ENCODE results near the gene CENPP. TPM values are rescaled to one million over a fixed set of nuclear protein-coding genes. Genes with fewer than 3 reads are reported as not detected.

Gene CENPP
- total RNA-seq, 1 donor from 2014 or later: 1.3 TPM

DNA sequence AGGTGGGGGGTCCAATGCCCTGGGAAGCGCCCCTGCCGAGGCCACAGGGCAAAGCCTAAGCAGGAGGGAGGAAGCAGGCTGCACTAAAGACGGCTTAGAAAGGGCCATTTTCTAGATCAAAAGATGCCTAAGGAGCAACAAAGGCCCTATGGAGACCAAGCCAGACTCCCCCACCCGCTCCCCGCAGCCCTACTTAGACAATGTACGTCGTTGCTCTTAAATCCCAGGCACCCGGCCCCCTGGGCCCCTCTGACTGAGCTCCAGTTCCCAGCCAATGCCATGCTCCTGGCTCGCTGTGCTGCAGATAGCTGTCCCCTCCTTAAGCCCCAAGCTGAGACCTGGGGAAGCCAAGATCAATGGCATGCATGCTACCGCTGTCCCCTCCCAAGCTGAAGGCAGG is 333.8 kb downstream of the CENPP start:
- FAIRE-seq: no peak
- no peak for DNase-seq (ENCODE audit: low read depth)
- Histone ChIP-seq H3K4me3 (ENCODE audit: low read depth, low read length) (no peak overlapping the region), H3K27me3 (ENCODE audit: control insufficient read depth, insufficient read depth, low read length) (no peaks in the 10 kb centered on the region), H3K36me3 (ENCODE audit: control insufficient read depth, insufficient read depth, low read length) (peaks cover 27% of the 10 kb centered on the region)
- TF ChIP-seq, protein P1, sequence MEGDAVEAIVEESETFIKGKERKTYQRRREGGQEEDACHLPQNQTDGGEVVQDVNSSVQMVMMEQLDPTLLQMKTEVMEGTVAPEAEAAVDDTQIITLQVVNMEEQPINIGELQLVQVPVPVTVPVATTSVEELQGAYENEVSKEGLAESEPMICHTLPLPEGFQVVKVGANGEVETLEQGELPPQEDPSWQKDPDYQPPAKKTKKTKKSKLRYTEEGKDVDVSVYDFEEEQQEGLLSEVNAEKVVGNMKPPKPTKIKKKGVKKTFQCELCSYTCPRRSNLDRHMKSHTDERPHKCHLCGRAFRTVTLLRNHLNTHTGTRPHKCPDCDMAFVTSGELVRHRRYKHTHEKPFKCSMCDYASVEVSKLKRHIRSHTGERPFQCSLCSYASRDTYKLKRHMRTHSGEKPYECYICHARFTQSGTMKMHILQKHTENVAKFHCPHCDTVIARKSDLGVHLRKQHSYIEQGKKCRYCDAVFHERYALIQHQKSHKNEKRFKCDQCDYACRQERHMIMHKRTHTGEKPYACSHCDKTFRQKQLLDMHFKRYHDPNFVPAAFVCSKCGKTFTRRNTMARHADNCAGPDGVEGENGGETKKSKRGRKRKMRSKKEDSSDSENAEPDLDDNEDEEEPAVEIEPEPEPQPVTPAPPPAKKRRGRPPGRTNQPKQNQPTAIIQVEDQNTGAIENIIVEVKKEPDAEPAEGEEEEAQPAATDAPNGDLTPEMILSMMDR (IDR thresholded peaks at IDR 0.05; ENCODE audit: insufficient read depth, low read length, severe bottlenecking): no peak

DNA sequence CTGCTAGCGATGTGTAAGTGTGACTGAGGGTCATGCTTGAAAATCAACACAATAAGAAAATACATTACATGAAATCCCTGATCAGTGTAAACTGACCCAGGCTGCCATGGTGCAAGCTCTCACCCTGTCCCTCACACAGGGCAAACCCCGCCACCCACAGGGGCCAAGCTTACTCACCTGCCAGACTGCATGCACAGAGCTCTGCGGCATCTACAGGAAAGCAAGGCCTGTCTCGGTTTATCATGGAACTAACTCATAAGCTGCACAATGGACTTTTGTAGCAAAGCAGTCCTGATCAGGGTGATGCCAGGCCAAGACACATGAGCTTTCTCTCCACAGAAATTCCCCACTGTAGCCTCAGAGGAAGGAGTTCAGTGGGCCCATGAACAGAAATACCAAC is 334.5 kb downstream of the CENPP start:
- Histone ChIP-seq H3K27me3 (ENCODE audit: control insufficient read depth, insufficient read depth, low read length) (no peaks in the 10 kb centered on the region), H3K4me3 (ENCODE audit: low read depth, low read length) (no peak overlapping the region), H3K36me3 (ENCODE audit: control insufficient read depth, insufficient read depth, low read length) (peaks cover 26% of the 10 kb centered on the region)
- TF ChIP-seq, protein P1 (IDR thresholded peaks at IDR 0.05; ENCODE audit: insufficient read depth, low read length, severe bottlenecking): no peak
- DNase-seq (ENCODE audit: low read depth): no peak
- no peak for FAIRE-seq

DNA sequence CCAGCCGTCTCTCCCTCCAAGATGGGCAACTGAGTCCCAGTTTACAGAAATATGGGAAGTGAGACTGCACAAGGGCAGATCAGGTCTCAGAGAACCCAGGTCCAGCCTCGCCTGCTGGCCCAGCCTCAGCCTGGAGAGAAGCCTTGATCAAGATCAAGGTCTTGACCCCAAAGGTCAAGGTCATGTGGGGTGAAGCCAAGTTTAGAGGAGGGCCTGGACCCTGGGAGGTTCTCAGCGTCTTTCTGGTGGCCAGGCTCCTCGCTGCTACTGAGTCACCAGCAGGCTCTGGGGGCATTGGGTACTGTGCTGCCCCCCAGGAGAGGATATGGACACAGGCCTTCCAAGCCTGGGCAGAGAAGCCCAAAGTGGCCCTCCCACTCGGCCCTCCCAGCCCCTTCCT is 335.4 kb downstream of the CENPP start:
- DNase-seq (ENCODE audit: low read depth) (no peak), FAIRE-seq (no peak)
- TF ChIP-seq, protein P1 (IDR thresholded peaks at IDR 0.05; ENCODE audit: insufficient read depth, low read length, severe bottlenecking): no peak
- Histone ChIP-seq H3K36me3 (ENCODE audit: control insufficient read depth, insufficient read depth, low read length) (peaks cover 27% of the 10 kb centered on the region), H3K27me3 (ENCODE audit: control insufficient read depth, insufficient read depth, low read length) (no peaks in the 10 kb centered on the region), H3K4me3 (ENCODE audit: low read depth, low read length) (no peak overlapping the region)

GRCh38 chr9:92661743-92662142 is 336.0 kb downstream of the CENPP start:
- H3K36me3 ChIP-seq (ENCODE audit: control insufficient read depth, insufficient read depth, low read length): peaks cover 31% of the 10 kb centered on the region
- TF ChIP-seq, protein P1 (IDR thresholded peaks at IDR 0.05; ENCODE audit: insufficient read depth, low read length, severe bottlenecking): no peak
- H3K27me3 ChIP-seq (ENCODE audit: control insufficient read depth, insufficient read depth, low read length): no peaks in the 10 kb centered on the region
- no peak overlapping the region for H3K4me3 ChIP-seq (ENCODE audit: low read depth, low read length)
- DNase-seq (ENCODE audit: low read depth) (no peak), FAIRE-seq (no peak)

- no peak for DNase-seq (ENCODE audit: low read depth)
- Histone ChIP-seq H3K36me3 (ENCODE audit: control insufficient read depth, insufficient read depth, low read length) (peaks cover 31% of the 10 kb centered on the region), H3K27me3 (ENCODE audit: control insufficient read depth, insufficient read depth, low read length) (no peaks in the 10 kb centered on the region), H3K4me3 (ENCODE audit: low read depth, low read length) (no peak overlapping the region)
- TF ChIP-seq, protein P1 (IDR thresholded peaks at IDR 0.05; ENCODE audit: insufficient read depth, low read length, severe bottlenecking): no peak
- FAIRE-seq: no peak
Observed at GRCh38 chr9:92663126-92663525, 337.4 kb downstream of the CENPP start.

- no peak for FAIRE-seq
- peaks cover 26% of the 10 kb centered on the region for H3K36me3 ChIP-seq (ENCODE audit: control insufficient read depth, insufficient read depth, low read length)
- DNase-seq (ENCODE audit: low read depth): no peak
Observed at GRCh38 chr9:92663951-92664350, 338.2 kb downstream of the CENPP start.

More at GRCh38 chr9:92663951-92664350, 338.2 kb downstream of the CENPP start:
- Histone ChIP-seq H3K27me3 (ENCODE audit: control insufficient read depth, insufficient read depth, low read length) (no peaks in the 10 kb centered on the region), H3K4me3 (ENCODE audit: low read depth, low read length) (no peak overlapping the region)
- TF ChIP-seq, protein P1 (IDR thresholded peaks at IDR 0.05; ENCODE audit: insufficient read depth, low read length, severe bottlenecking): no peak

All from bronchial epithelial cell (primary cell).